PFSK-1 (cell line): Measurements from ENCODE around the gene SPTB.

ENCODE experiments used
- FOXP2 ChIP-seq: optimal IDR thresholded peaks from 2 replicates; pipeline ENCODE3; 2011; ENCODE audit warnings: borderline replicate concordance, control low read depth, inconsistent platforms; ENCODE audit not compliant: insufficient read depth; ENCODE audit errors: extremely low read length, extremely low read depth
- POLR2AphosphoS5 ChIP-seq: IDR thresholded peaks from 2 replicates; pipeline ENCODE4 v1.6.1; 2012; ENCODE audit warnings: low read depth, mild to moderate bottlenecking, control low read depth, low read length, moderate library complexity
- REST ChIP-seq, 2 experiments: IDR thresholded peaks; 2 replicates each; pipeline versions ENCODE4 v1.6.1 to v1.8.0; 2011 to 2012; ENCODE audit warnings: low read depth in 2 of 2, low read length in 2 of 2, control low read depth in 1 of 2, inconsistent platforms in 1 of 2, mild to moderate bottlenecking in 1 of 2, moderate library complexity in 1 of 2; ENCODE audit not compliant: insufficient read depth in 1 of 2
- SIN3A ChIP-seq: IDR thresholded peaks from 2 replicates; pipeline ENCODE4 v1.6.1; 2012; ENCODE audit warnings: mild to moderate bottlenecking, low read length, moderate library complexity, borderline replicate concordance; ENCODE audit not compliant: insufficient read depth
- TAF1 ChIP-seq: IDR thresholded peaks from 2 replicates; pipeline ENCODE4 v1.6.1; 2012; ENCODE audit warnings: low read length, control low read depth, borderline replicate concordance; ENCODE audit not compliant: insufficient read depth

SPTB gene

GRCh38 chr14:64733899-64734298 lies 145.8 kb downstream of the SPTB start:
- TF ChIP-seq POLR2AphosphoS5 (no peak), REST (IDR thresholded peaks at IDR 0.05; ENCODE audit: insufficient read depth in 1 of 2, low read depth in 2 of 2, low read length in 2 of 2) (no peak), SIN3A (no peak), FOXP2 (no peak), TAF1 (no peak)

GRCh38 chr14:64733321-64733720 lies 146.4 kb downstream of the SPTB start:
- TF ChIP-seq FOXP2 = no peak
- TF ChIP-seq POLR2AphosphoS5 = no peak
- TF ChIP-seq TAF1 = no peak
- no peak for TF ChIP-seq REST (IDR thresholded peaks at IDR 0.05; ENCODE audit: insufficient read depth in 1 of 2, low read depth in 2 of 2, low read length in 2 of 2)
- no peak for TF ChIP-seq SIN3A

DNA sequence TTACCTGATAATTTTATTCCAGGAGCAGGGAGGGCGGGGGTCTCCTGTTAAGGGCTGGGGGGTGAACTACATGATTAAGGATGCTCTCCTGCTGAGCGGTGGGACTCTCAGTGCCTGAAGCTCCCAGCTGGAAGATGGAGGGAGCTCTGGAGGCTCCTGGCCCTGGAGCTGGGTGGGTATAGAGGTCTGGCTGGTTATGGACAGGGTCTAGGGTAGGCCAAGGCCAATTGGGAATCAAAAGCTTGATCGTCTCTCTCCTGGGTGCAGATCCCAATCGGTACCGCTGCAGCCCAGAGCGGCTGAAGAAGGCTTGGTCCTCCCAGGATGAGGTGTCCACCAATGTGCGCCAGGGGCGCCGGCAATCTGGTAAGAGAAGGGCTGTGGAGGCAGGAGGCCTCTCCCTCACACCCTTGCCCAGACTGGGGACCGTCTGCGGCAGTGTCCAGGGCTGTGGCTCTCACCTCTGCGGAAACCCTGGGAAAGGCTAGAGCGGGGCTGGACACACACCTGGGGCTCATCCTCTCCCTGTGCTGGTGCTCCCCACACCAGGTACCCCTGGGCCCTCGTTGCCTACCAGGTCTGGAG lies 147.1 kb downstream of the SPTB start:
- no peak for TF ChIP-seq SIN3A
- TF ChIP-seq POLR2AphosphoS5 = no peak
- no peak for TF ChIP-seq REST (IDR thresholded peaks at IDR 0.05; ENCODE audit: insufficient read depth in 1 of 2, low read depth in 2 of 2, low read length in 2 of 2)
- TF ChIP-seq TAF1 = no peak
- no peak for TF ChIP-seq FOXP2

- TF ChIP-seq TAF1 (no peak), FOXP2 (no peak), POLR2AphosphoS5 (no peak), SIN3A (no peak), REST (IDR thresholded peaks at IDR 0.05; ENCODE audit: insufficient read depth in 1 of 2, low read depth in 2 of 2, low read length in 2 of 2) (no peak)
These were observed 147.6 kb downstream of the SPTB start for GRCh38 chr14:64732066-64732465.
